WTC11 (cell line): Measurements from ENCODE around the gene CCDC57. TPM values are rescaled to one million over a fixed set of nuclear protein-coding genes. Genes with fewer than 3 reads are reported as not detected.

Source experiments
- ATAC-seq: fragments of 200-7000 bp; cut with Tn5 transposase; 2 replicates; pipeline ENCODE4 v1.10.0; 2021; ENCODE audit warnings: mild to moderate bottlenecking, moderate library complexity
- CTCF ChIA-PET: fragments of 300-600 bp; sonication (Branson Sonifier 250); formaldehyde crosslinking; loops from one replicate; lab custom pipeline; 2021; ENCODE audit warnings: antibody characterized with exemption; lab: Charles Lee
- POLR2A ChIA-PET: fragments of 350-600 bp; sonication (Branson Sonifier 250); formaldehyde crosslinking; loops from one replicate; lab custom pipeline; 2021; ENCODE audit warnings: antibody characterized with exemption; lab: Charles Lee
- DNase-seq: peaks from one replicate; pipeline ENCODE4 v3.0.0; 2021; ENCODE audit warnings: low spot score
- H3K27ac Mint-ChIP-seq: 2 replicates; pipeline ENCODE4 v1.8.0; 2021; ENCODE audit warnings: mixed read lengths
- H3K27me3 Mint-ChIP-seq: 2 replicates; pipeline ENCODE4 v1.8.0; 2021; ENCODE audit warnings: low read depth, mild to moderate bottlenecking, moderate library complexity, mixed read lengths
- H3K36me3 Mint-ChIP-seq: 2 replicates; pipeline ENCODE4 v1.8.0; 2021; ENCODE audit warnings: mixed read lengths
- H3K4me1 Mint-ChIP-seq: 2 replicates; pipeline ENCODE4 v1.8.0; 2022; ENCODE audit warnings: mixed read lengths
- H3K4me3 Mint-ChIP-seq: 2 replicates; pipeline ENCODE4 v1.8.0; 2021; ENCODE audit warnings: mild to moderate bottlenecking, moderate library complexity, mixed read lengths
- H3K9me3 Mint-ChIP-seq: 2 replicates; pipeline ENCODE4 v1.8.0; 2021; ENCODE audit warnings: mixed read lengths
- ATF1 ChIP-seq: sonication (generic); formaldehyde crosslinking; IDR thresholded peaks from 2 replicates; pipeline ENCODE4 v1.8.1; 2023; ENCODE audit warnings: mild to moderate bottlenecking, moderate library complexity, missing genetic modification reagents
- CBFB ChIP-seq: sonication (generic); formaldehyde crosslinking; IDR thresholded peaks from 2 replicates; pipeline ENCODE4 v1.8.1; 2022; ENCODE audit warnings: mild to moderate bottlenecking, low read depth, missing genetic modification reagents
- E2F4 ChIP-seq: sonication (generic); formaldehyde crosslinking; IDR thresholded peaks from 2 replicates; pipeline ENCODE4 v1.8.1; 2022; ENCODE audit warnings: low read depth, mild to moderate bottlenecking, moderate library complexity, missing genetic modification reagents, borderline replicate concordance
- ELF4 ChIP-seq: sonication (generic); formaldehyde crosslinking; IDR thresholded peaks from 2 replicates; pipeline ENCODE4 v1.8.1; 2022; ENCODE audit warnings: low read depth, mild to moderate bottlenecking, moderate library complexity, missing genetic modification reagents
- MXD4 ChIP-seq: fragments of 250-450 bp; sonication (Bioruptor Pico); IDR thresholded peaks from 2 replicates; pipeline ENCODE4 v1.8.0; 2021; ENCODE audit warnings: mild to moderate bottlenecking, moderate library complexity, borderline replicate concordance
- PREB ChIP-seq: sonication (generic); formaldehyde crosslinking; IDR thresholded peaks from 2 replicates; pipeline ENCODE4 v1.8.1; 2022; ENCODE audit warnings: mild to moderate bottlenecking, missing genetic modification reagents, moderate library complexity, borderline replicate concordance
- SOX15 ChIP-seq: fragments of 250-450 bp; sonication (Bioruptor Pico); IDR thresholded peaks from 2 replicates; pipeline ENCODE4 v1.9.0; 2021; ENCODE audit warnings: mild to moderate bottlenecking
- ZNF232 ChIP-seq: sonication (generic); formaldehyde crosslinking; IDR thresholded peaks from 2 replicates; pipeline ENCODE4 v1.8.0; 2022; ENCODE audit warnings: mild to moderate bottlenecking, missing genetic modification reagents
- total RNA-seq: library from RNA; stranded (reverse); gene quantifications from 3 replicates; pipeline ENCODE4 v1.2.3, GENCODE V29; 2021
- TF ChIP-seq, protein P1 (sequence below): sonication (generic); formaldehyde crosslinking; IDR thresholded peaks from 2 replicates; pipeline ENCODE4 v1.8.1; 2023; ENCODE audit warnings: mild to moderate bottlenecking, missing genetic modification reagents
- TF ChIP-seq, protein P2 (sequence below): sonication (generic); formaldehyde crosslinking; conservative IDR thresholded peaks from 2 replicates; pipeline ENCODE4 v1.8.1; 2023; ENCODE audit warnings: mild to moderate bottlenecking, low read depth, missing genetic modification reagents, moderate library complexity
- TF ChIP-seq, protein P3 (sequence below): sonication (generic); formaldehyde crosslinking; IDR thresholded peaks from 2 replicates; pipeline ENCODE4 v1.8.1; 2023; ENCODE audit warnings: mild to moderate bottlenecking, missing genetic modification reagents, moderate library complexity

Gene CCDC57
- total RNA-seq, 1 experiment from 2014 or later = 20.0 TPM

DNA sequence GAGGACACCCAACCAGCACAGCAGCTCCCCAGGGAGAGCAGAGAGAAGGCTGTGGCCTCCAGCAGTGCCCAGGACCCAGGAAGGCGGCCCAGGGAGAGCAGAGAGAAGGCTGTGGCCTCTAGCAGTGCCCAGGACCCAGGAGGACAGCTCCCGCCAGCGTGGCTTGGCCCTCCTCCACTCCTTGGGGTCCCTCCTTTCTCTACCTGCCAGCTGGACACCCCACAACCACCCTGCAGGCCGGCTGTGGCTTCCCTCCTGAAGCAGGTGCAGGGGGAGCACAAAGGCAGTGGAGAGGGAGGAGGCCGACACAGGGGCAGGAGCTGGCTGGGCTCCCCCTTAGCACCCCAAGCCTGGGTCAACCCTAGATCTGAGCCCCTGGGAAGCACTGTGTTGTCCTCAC, 60.5 kb downstream of the CCDC57 start (continued):
- TF ChIP-seq, protein P1, sequence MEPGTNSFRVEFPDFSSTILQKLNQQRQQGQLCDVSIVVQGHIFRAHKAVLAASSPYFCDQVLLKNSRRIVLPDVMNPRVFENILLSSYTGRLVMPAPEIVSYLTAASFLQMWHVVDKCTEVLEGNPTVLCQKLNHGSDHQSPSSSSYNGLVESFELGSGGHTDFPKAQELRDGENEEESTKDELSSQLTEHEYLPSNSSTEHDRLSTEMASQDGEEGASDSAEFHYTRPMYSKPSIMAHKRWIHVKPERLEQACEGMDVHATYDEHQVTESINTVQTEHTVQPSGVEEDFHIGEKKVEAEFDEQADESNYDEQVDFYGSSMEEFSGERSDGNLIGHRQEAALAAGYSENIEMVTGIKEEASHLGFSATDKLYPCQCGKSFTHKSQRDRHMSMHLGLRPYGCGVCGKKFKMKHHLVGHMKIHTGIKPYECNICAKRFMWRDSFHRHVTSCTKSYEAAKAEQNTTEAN (CRISPR knock-in tag) = no peak
- TF ChIP-seq ZNF232 (no peak), CBFB (CRISPR knock-in tag) (no peak), SOX15 (CRISPR knock-in tag) (no peak)
- TF ChIP-seq, protein P2, sequence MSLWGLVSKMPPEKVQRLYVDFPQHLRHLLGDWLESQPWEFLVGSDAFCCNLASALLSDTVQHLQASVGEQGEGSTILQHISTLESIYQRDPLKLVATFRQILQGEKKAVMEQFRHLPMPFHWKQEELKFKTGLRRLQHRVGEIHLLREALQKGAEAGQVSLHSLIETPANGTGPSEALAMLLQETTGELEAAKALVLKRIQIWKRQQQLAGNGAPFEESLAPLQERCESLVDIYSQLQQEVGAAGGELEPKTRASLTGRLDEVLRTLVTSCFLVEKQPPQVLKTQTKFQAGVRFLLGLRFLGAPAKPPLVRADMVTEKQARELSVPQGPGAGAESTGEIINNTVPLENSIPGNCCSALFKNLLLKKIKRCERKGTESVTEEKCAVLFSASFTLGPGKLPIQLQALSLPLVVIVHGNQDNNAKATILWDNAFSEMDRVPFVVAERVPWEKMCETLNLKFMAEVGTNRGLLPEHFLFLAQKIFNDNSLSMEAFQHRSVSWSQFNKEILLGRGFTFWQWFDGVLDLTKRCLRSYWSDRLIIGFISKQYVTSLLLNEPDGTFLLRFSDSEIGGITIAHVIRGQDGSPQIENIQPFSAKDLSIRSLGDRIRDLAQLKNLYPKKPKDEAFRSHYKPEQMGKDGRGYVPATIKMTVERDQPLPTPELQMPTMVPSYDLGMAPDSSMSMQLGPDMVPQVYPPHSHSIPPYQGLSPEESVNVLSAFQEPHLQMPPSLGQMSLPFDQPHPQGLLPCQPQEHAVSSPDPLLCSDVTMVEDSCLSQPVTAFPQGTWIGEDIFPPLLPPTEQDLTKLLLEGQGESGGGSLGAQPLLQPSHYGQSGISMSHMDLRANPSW (CRISPR knock-in tag) = no peak

DNA sequence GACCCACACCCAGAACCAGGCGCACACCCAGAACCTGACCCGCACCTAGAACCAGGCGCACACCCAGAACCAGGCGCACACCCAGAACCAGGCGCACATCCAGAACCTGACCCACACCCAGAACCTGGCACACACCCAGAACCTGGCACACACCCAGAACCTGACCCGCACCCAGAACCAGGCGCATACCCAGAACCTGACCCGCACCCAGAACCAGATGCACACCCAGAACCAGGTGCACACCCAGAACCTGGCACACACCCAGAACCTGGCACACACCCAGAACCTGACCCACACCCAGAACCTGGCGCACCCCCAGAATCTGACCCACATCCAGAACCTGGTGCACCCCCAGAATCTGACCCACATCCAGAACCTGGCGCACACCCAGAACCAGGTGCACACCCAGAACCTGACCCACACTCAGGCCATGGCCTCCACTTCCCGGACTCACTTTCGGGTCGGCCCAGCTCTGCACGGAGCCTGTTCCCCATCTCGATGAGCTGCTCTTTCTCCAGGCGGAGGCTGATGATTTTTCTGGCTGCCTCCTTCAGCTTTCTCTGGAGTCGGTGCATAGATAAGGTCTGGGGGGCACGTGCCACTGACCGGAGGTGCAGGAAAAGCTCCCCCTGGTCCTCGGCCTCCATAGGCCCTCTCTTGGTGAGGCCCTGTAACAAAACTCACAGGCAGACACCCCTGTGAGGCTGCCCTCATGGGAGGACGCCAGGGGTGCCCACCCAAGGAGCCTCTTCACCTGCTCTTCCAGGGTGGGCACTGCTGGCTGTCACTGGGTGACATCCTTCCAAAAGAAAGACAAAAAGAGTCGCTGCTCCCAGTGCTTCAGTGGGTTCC, 61.3 kb downstream of the CCDC57 start:
- H3K4me1 Mint-ChIP-seq = 0 out of 2 replicates have a peak, but pooled peaks cover 3% of the 10 kb centered on the region
- CTCF ChIA-PET = interaction anchor here (1.3 to 1.4 kb wide), 2 partner anchors 45 to 121 kb away, joined by 4 to 5 read pairs; no protein-coding TSS in a partner anchor
- H3K27me3 Mint-ChIP-seq = no peaks in the 10 kb centered on the region; the same call in 1 of the 2 replicates
- POLR2A ChIA-PET = no interaction called here
- H3K9me3 Mint-ChIP-seq = peaks cover 4% of the 10 kb centered on the region; the same call in 1 of the 2 replicates
- TF ChIP-seq E2F4 (CRISPR knock-in tag) (no peak), ATF1 (CRISPR knock-in tag) (no peak)
- peaks cover 16% of the 10 kb centered on the region for H3K36me3 Mint-ChIP-seq
- DNase-seq (no peak), ATAC-seq (no peak)
- no peak overlapping the region for H3K27ac Mint-ChIP-seq
- no peak overlapping the region for H3K4me3 Mint-ChIP-seq

- H3K9me3 Mint-ChIP-seq = peaks cover 4% of the 10 kb centered on the region; the same call in 1 of the 2 replicates
- no peak for TF ChIP-seq MXD4 (CRISPR knock-in tag)
- TF ChIP-seq PREB = no peak
- TF ChIP-seq ELF4 (CRISPR knock-in tag) = no peak
- TF ChIP-seq, protein P3, sequence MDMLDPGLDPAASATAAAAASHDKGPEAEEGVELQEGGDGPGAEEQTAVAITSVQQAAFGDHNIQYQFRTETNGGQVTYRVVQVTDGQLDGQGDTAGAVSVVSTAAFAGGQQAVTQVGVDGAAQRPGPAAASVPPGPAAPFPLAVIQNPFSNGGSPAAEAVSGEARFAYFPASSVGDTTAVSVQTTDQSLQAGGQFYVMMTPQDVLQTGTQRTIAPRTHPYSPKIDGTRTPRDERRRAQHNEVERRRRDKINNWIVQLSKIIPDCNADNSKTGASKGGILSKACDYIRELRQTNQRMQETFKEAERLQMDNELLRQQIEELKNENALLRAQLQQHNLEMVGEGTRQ (CRISPR knock-in tag) = no peak
- H3K4me1 Mint-ChIP-seq = 0 out of 2 replicates have a peak, but pooled peaks cover 3% of the 10 kb centered on the region
- H3K4me3 Mint-ChIP-seq = no peak overlapping the region
- POLR2A ChIA-PET = no interaction called here
- DNase-seq (no peak), ATAC-seq (no peak)
- H3K27me3 Mint-ChIP-seq = no peaks in the 10 kb centered on the region; the same call in 1 of the 2 replicates
- H3K27ac Mint-ChIP-seq = no peak overlapping the region
- H3K36me3 Mint-ChIP-seq = peaks cover 16% of the 10 kb centered on the region
- CTCF ChIA-PET = no interaction called here
Observed at GRCh38 chr17:82149401-82150099, 63.1 kb downstream of the CCDC57 start.
